ENCODE results near the gene DGKE. TPM values are rescaled to one million over a fixed set of nuclear protein-coding genes. Genes with fewer than 3 reads are reported as not detected.

The DGKE gene
- total RNA-seq, 1 donor from 2014 or later: 3.6 TPM

GRCh38 chr17:56903560-56903959, 69.6 kb downstream of the DGKE start:
- ATAC-seq: no peak
- intact Hi-C loops (cut with micrococcal nuclease): no loop called here
- DNase-seq: no peak

- peak; percentile 59 for ATAC-seq
- intact Hi-C loops (cut with micrococcal nuclease): no loop called here
Measured at GRCh38 chr17:56908001-56908542, 74.1 kb downstream of the DGKE start.

GRCh38 chr17:56909742-56910508, 76.0 kb downstream of the DGKE start:
- ATAC-seq: peak; percentile 9
- no peak for DNase-seq
- intact Hi-C loops (cut with micrococcal nuclease): no loop called here

More at GRCh38 chr17:56908001-56908542, 74.1 kb downstream of the DGKE start:
- DNase-seq: peak; percentile 72

GRCh38 chr17:56910509-56911235, 76.7 kb downstream of the DGKE start:
- ATAC-seq (no peak), DNase-seq (no peak)
- intact Hi-C loops (cut with micrococcal nuclease): no loop called here

GRCh38 chr17:56912105-56912999, 78.4 kb downstream of the DGKE start:
- intact Hi-C loops (cut with micrococcal nuclease): no loop called here
- DNase-seq: peak; percentile 58
- no peak for ATAC-seq

- intact Hi-C loops (cut with micrococcal nuclease): no loop called here
- DNase-seq (no peak), ATAC-seq (no peak)
Measured at GRCh38 chr17:56913000-56913311, 79.0 kb downstream of the DGKE start.

GRCh38 chr17:56913353-56913866, 79.5 kb downstream of the DGKE start:
- intact Hi-C loops (cut with micrococcal nuclease): no loop called here
- DNase-seq (no peak), ATAC-seq (peak; percentile 60)

- peak; percentile 92 for DNase-seq
- peak; percentile 98 for ATAC-seq
- intact Hi-C loops (cut with micrococcal nuclease): no loop called here
Measured at GRCh38 chr17:56913867-56914580, 80.1 kb downstream of the DGKE start, which contains the start of gene TRIM25. Gene TRIM25 (minus strand): TSS chr17:56914049. CDS start chr17:56913988, 61 bp downstream.

- ATAC-seq (peak; percentile 1), DNase-seq (no peak)
- intact Hi-C loops (cut with micrococcal nuclease): no loop called here
Measured at GRCh38 chr17:56914581-56915273, 80.8 kb downstream of the DGKE start.

GRCh38 chr17:56917559-56918296, 83.8 kb downstream of the DGKE start:
- no peak for DNase-seq
- intact Hi-C loops (cut with micrococcal nuclease): no loop called here
- no peak for ATAC-seq

GRCh38 chr17:56918916-56919315, 85.0 kb downstream of the DGKE start:
- no peak for DNase-seq
- ATAC-seq: no peak
- intact Hi-C loops (cut with micrococcal nuclease): no loop called here

Other genes with a start within 250 kb of the DGKE start
- gene NOG, start 240.5 kb upstream of the DGKE start, total RNA-seq: 0.22 TPM
- 1.1 TPM for gene C17orf67, start 231 bp upstream of the DGKE start, total RNA-seq
- gene TRIM25, start 79.9 kb downstream of the DGKE start, total RNA-seq: 19.5 TPM
- gene COIL, start 126.9 kb downstream of the DGKE start, total RNA-seq: 8.1 TPM
- 90.0 TPM for gene SCPEP1, start 144.0 kb downstream of the DGKE start, total RNA-seq

All from left ventricle myocardium superior (tissue), 1 donor.